Transverse colon (tissue), 3 donors: ENCODE results near the gene GPC6.

Experiments
- CTCF ChIP-seq, 5 experiments: fragments of 200-600 bp in 3 of 5; fragments of 450-650 bp in 2 of 5; sonication (generic) in 3 of 5; IDR thresholded peaks; 1 replicate in 2 of 5; 2 replicates in 3 of 5; pipeline ENCODE4 v1.5.1; 2016 to 2017; ENCODE audit warnings: antibody characterized with exemption in 5 of 5, inconsistent platforms in 3 of 5, mild to moderate bottlenecking in 2 of 5, moderate library complexity in 1 of 5
- POLR2A ChIP-seq: fragments of 450-650 bp; IDR thresholded peaks from one replicate; pipeline ENCODE4 v1.6.1; 2016; ENCODE audit warnings: antibody characterized with exemption, mild to moderate bottlenecking, moderate library complexity

GRCh38 chr13:93700115-93700514, 473.5 kb downstream of the GPC6 start:
- no peak for TF ChIP-seq POLR2A
- no peak for TF ChIP-seq CTCF (IDR thresholded peaks at IDR 0.05)
